ENCODE data around the gene SLMAP.

DNA sequence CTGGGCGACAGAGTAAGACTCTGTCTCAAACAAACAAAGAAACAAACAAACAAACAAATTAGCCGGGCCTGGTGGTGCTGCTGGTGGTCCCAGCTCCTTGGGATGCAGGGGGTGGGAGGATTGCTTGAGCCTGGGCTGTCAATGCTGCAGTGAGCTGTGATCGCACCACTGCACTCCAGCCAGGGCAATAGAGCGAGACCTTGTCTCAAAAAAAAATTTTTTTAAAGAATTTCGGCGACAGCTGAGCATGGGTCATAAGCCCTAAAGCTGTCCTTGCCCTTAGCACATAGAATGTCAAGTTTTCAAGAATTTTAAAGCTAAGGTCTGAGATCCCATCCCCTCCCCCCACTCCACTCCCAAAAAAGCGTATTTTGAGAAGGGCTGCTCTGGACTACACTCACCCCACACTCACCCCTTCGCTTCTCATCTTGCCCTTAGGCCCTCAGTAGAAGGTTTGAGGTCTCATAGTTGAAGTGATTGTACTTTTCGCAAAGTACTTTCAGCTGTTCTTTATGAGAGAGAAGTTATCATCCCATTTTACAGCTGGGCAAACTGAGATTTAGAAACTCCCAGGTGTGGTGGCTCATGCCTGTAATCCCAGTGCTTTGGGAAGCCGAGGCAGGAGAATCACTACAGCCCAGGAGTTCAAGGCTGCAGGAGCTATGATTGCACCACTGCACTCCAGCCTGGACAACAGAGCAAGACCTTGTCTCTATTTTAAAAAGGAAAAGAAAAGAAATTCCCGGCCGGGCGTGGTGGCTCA is 217.8 kb downstream of the SLMAP start:
- TF ChIP-seq ZEB1 (IDR thresholded peaks at IDR 0.05; ENCODE audit: insufficient replicate concordance, low read depth) (no peak), HCFC1 (IDR thresholded peaks at IDR 0.05; ENCODE audit: low read depth, low read length) (no peak), XBP1 (CRISPR knock-in tag; IDR thresholded peaks at IDR 0.05) (no peak), CREB1 (IDR thresholded peaks at IDR 0.05) (no peak), CREB1 (CRISPR knock-in tag; IDR thresholded peaks at IDR 0.05) (no peak), ZC3H4 (CRISPR knock-in tag; IDR thresholded peaks at IDR 0.05; ENCODE audit: borderline replicate concordance) (no peak), IRF2 (CRISPR knock-in tag; IDR thresholded peaks at IDR 0.05) (no peak), ZNF501 (CRISPR knock-in tag; IDR thresholded peaks at IDR 0.05) (no peak), GABPA (IDR thresholded peaks at IDR 0.05; ENCODE audit: low read depth, low read length) (no peak), GABPA (CRISPR knock-in tag; IDR thresholded peaks at IDR 0.05; ENCODE audit: low read depth) (no peak), RFX5 (IDR thresholded peaks at IDR 0.05; ENCODE audit: low read depth, low read length) (no peak), SIN3A (IDR thresholded peaks at IDR 0.05; ENCODE audit: borderline replicate concordance, low read depth, low read length) (no peak)
- TF ChIP-seq, protein P1, sequence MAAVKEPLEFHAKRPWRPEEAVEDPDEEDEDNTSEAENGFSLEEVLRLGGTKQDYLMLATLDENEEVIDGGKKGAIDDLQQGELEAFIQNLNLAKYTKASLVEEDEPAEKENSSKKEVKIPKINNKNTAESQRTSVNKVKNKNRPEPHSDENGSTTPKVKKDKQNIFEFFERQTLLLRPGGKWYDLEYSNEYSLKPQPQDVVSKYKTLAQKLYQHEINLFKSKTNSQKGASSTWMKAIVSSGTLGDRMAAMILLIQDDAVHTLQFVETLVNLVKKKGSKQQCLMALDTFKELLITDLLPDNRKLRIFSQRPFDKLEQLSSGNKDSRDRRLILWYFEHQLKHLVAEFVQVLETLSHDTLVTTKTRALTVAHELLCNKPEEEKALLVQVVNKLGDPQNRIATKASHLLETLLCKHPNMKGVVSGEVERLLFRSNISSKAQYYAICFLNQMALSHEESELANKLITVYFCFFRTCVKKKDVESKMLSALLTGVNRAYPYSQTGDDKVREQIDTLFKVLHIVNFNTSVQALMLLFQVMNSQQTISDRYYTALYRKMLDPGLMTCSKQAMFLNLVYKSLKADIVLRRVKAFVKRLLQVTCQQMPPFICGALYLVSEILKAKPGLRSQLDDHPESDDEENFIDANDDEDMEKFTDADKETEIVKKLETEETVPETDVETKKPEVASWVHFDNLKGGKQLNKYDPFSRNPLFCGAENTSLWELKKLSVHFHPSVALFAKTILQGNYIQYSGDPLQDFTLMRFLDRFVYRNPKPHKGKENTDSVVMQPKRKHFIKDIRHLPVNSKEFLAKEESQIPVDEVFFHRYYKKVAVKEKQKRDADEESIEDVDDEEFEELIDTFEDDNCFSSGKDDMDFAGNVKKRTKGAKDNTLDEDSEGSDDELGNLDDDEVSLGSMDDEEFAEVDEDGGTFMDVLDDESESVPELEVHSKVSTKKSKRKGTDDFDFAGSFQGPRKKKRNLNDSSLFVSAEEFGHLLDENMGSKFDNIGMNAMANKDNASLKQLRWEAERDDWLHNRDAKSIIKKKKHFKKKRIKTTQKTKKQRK (IDR thresholded peaks at IDR 0.05; ENCODE audit: low read length): no peak
- TF ChIP-seq, protein P2, sequence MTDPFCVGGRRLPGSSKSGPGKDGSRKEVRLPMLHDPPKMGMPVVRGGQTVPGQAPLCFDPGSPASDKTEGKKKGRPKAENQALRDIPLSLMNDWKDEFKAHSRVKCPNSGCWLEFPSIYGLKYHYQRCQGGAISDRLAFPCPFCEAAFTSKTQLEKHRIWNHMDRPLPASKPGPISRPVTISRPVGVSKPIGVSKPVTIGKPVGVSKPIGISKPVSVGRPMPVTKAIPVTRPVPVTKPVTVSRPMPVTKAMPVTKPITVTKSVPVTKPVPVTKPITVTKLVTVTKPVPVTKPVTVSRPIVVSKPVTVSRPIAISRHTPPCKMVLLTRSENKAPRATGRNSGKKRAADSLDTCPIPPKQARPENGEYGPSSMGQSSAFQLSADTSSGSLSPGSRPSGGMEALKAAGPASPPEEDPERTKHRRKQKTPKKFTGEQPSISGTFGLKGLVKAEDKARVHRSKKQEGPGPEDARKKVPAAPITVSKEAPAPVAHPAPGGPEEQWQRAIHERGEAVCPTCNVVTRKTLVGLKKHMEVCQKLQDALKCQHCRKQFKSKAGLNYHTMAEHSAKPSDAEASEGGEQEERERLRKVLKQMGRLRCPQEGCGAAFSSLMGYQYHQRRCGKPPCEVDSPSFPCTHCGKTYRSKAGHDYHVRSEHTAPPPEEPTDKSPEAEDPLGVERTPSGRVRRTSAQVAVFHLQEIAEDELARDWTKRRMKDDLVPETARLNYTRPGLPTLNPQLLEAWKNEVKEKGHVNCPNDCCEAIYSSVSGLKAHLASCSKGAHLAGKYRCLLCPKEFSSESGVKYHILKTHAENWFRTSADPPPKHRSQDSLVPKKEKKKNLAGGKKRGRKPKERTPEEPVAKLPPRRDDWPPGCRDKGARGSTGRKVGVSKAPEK (CRISPR knock-in tag; IDR thresholded peaks at IDR 0.05; ENCODE audit: borderline replicate concordance): no peak
- TF ChIP-seq, protein P3, sequence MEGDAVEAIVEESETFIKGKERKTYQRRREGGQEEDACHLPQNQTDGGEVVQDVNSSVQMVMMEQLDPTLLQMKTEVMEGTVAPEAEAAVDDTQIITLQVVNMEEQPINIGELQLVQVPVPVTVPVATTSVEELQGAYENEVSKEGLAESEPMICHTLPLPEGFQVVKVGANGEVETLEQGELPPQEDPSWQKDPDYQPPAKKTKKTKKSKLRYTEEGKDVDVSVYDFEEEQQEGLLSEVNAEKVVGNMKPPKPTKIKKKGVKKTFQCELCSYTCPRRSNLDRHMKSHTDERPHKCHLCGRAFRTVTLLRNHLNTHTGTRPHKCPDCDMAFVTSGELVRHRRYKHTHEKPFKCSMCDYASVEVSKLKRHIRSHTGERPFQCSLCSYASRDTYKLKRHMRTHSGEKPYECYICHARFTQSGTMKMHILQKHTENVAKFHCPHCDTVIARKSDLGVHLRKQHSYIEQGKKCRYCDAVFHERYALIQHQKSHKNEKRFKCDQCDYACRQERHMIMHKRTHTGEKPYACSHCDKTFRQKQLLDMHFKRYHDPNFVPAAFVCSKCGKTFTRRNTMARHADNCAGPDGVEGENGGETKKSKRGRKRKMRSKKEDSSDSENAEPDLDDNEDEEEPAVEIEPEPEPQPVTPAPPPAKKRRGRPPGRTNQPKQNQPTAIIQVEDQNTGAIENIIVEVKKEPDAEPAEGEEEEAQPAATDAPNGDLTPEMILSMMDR (CRISPR knock-in tag; IDR thresholded peaks at IDR 0.05): no peak
- TF ChIP-seq, protein P4, sequence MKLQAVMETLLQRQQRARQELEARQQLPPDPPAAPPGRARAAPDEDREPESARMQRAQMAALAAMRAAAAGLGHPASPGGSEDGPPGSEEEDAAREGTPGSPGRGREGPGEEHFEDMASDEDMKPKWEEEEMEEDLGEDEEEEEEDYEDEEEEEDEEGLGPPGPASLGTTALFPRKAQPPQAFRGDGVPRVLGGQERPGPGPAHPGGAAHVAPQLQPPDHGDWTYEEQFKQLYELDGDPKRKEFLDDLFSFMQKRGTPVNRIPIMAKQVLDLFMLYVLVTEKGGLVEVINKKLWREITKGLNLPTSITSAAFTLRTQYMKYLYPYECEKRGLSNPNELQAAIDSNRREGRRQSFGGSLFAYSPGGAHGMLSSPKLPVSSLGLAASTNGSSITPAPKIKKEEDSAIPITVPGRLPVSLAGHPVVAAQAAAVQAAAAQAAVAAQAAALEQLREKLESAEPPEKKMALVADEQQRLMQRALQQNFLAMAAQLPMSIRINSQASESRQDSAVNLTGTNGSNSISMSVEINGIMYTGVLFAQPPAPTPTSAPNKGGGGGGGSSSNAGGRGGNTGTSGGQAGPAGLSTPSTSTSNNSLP (IDR thresholded peaks at IDR 0.05; ENCODE audit: low read depth, low read length): no peak
